ENCODE measurements around the gene CCDC102B.

CCDC102B gene

GRCh38 chr18:68822926-68823325, 25.0 kb downstream of the CCDC102B start:
- DNase-seq (ENCODE audit: low read depth), result no peak
- no peak for TF ChIP-seq CTCF (IDR thresholded peaks at IDR 0.05; ENCODE audit: low read depth, low read length, missing control alignments)
- H3K4me3 ChIP-seq (ENCODE audit: low read depth, low read length), result no peak overlapping the region

- no peak overlapping the region for H3K4me3 ChIP-seq (ENCODE audit: low read depth, low read length)
- DNase-seq (ENCODE audit: low read depth), result no peak
- no peak for TF ChIP-seq CTCF (IDR thresholded peaks at IDR 0.05; ENCODE audit: low read depth, low read length, missing control alignments)
These were observed 28.2 kb downstream of the CCDC102B start for GRCh38 chr18:68826121-68826520.

GRCh38 chr18:68830256-68831045, 32.6 kb downstream of the CCDC102B start:
- DNase-seq (ENCODE audit: low read depth), result no peak
- H3K4me3 ChIP-seq (ENCODE audit: low read depth, low read length), result no peak overlapping the region
- TF ChIP-seq CTCF (IDR thresholded peaks at IDR 0.05; ENCODE audit: low read depth, low read length, missing control alignments), result no peak

GRCh38 chr18:68833756-68834155, 35.9 kb downstream of the CCDC102B start:
- H3K4me3 ChIP-seq (ENCODE audit: low read depth, low read length), result no peak overlapping the region
- no peak for DNase-seq (ENCODE audit: low read depth)
- no peak for TF ChIP-seq CTCF (IDR thresholded peaks at IDR 0.05; ENCODE audit: low read depth, low read length, missing control alignments)

GRCh38 chr18:68837665-68838451, 40.0 kb downstream of the CCDC102B start:
- H3K4me3 ChIP-seq (ENCODE audit: low read depth, low read length), result no peak overlapping the region
- DNase-seq (ENCODE audit: low read depth), result no peak
- no peak for TF ChIP-seq CTCF (IDR thresholded peaks at IDR 0.05; ENCODE audit: low read depth, low read length, missing control alignments)

- H3K4me3 ChIP-seq (ENCODE audit: low read depth, low read length), result no peak overlapping the region
- no peak for DNase-seq (ENCODE audit: low read depth)
- no peak for TF ChIP-seq CTCF (IDR thresholded peaks at IDR 0.05; ENCODE audit: low read depth, low read length, missing control alignments)
These were observed 41.8 kb downstream of the CCDC102B start for GRCh38 chr18:68839701-68840100.

Data from GM12864 (cell line).